Caco-2 (cell line): ENCODE results near the gene CLIC4. TPM values are rescaled to one million over a fixed set of nuclear protein-coding genes. Genes with fewer than 3 reads are reported as not detected.

Experiments used
- BruUV-seq: library from RNA; stranded (reverse); fragments of 400-500 nt; replicated peaks from 2 replicates; lab custom pipeline; 2021; lab: Mats Ljungman, UMichigan
- CTCF ChIA-PET: fragments of 300-600 bp; sonication (Branson Sonifier 250); formaldehyde crosslinking; loops from one replicate; lab custom pipeline; 2022; ENCODE audit warnings: antibody characterized with exemption; lab: Charles Lee
- POLR2A ChIA-PET: fragments of 300-600 bp; sonication (Branson Sonifier 250); formaldehyde crosslinking; loops from one replicate; lab custom pipeline; 2022; ENCODE audit warnings: antibody characterized with exemption; lab: Charles Lee
- DNase-seq, 2 experiments: peaks; one replicate each; pipeline versions ENCODE4 v3.0.0 to v3.0.0-alpha.2; 2020 to 2022
- H3K27me3 ChIP-seq: replicated peaks from 2 replicates; pipeline ENCODE4 v1.6.0; 2011; ENCODE audit warnings: low read length; ENCODE audit not compliant: control insufficient read depth, insufficient read depth
- H3K36me3 ChIP-seq: 2 replicates; pipeline ENCODE4 v1.5.1; 2011; ENCODE audit warnings: low read length; ENCODE audit not compliant: control insufficient read depth, insufficient read depth
- H3K4me1 ChIP-seq: fragments of 250-450 bp; sonication (Bioruptor Pico); 2 replicates; pipeline ENCODE4 v1.5.1; 2020; ENCODE audit warnings: mild to moderate bottlenecking
- H3K4me3 ChIP-seq: 2 replicates; pipeline ENCODE4 v1.5.1; 2011; ENCODE audit warnings: low read depth, mild to moderate bottlenecking, control low read depth, low read length
- H3K9me3 ChIP-seq: fragments of 250-450 bp; sonication (Bioruptor Pico); 2 replicates; pipeline ENCODE4 v1.5.1; 2020; ENCODE audit warnings: mild to moderate bottlenecking, moderate library complexity
- H3K27ac Mint-ChIP-seq: one replicate; pipeline ENCODE4 v1.8.0; 2022; ENCODE audit warnings: mixed read lengths; ENCODE audit not compliant: unreplicated experiment
- H3K27me3 Mint-ChIP-seq: one replicate; pipeline ENCODE4 v1.8.0; 2022; ENCODE audit warnings: mixed read lengths; ENCODE audit not compliant: insufficient read depth, unreplicated experiment
- H3K36me3 Mint-ChIP-seq: one replicate; pipeline ENCODE4 v1.8.0; 2022; ENCODE audit warnings: mild to moderate bottlenecking, mixed read lengths; ENCODE audit not compliant: insufficient read depth, unreplicated experiment
- H3K4me1 Mint-ChIP-seq: one replicate; pipeline ENCODE4 v1.8.0; 2022; ENCODE audit warnings: low read depth, mixed read lengths; ENCODE audit not compliant: unreplicated experiment
- H3K4me3 Mint-ChIP-seq: one replicate; pipeline ENCODE4 v1.8.0; 2022; ENCODE audit warnings: mild to moderate bottlenecking, moderate library complexity, mixed read lengths; ENCODE audit not compliant: unreplicated experiment
- H3K9me3 Mint-ChIP-seq: one replicate; pipeline ENCODE4 v1.8.0; 2022; ENCODE audit warnings: mixed read lengths; ENCODE audit not compliant: unreplicated experiment
- intact Hi-C: fragments of 100-400 bp; cut with micrococcal nuclease; formaldehyde crosslinking; loops from one replicate; pipeline ENCODE4 v1.10.0; 2022; ENCODE audit not compliant: unreplicated experiment
- total RNA-seq: library from RNA; stranded (reverse); gene quantifications from 2 replicates; pipeline ENCODE4 v1.2.3, GENCODE V29; 2022
- TF ChIP-seq, protein P1 (sequence below), 2 experiments: fragments of 200-600 bp in 1 of 2; IDR thresholded peaks; 1 replicate in 1 of 2; 2 replicates in 1 of 2; pipeline versions ENCODE4 v1.5.1 to v1.8.0; 2011 to 2022; ENCODE audit warnings: antibody characterized with exemption in 1 of 2, control low read depth in 1 of 2, inconsistent platforms in 1 of 2, low read depth in 1 of 2, low read length in 1 of 2, mild to moderate bottlenecking in 1 of 2, moderate library complexity in 1 of 2; ENCODE audit not compliant: insufficient read depth in 1 of 2, severe bottlenecking in 1 of 2, unreplicated experiment in 1 of 2

The CLIC4 gene
- total RNA-seq, 1 experiment from 2014 or later = 140 TPM

DNA sequence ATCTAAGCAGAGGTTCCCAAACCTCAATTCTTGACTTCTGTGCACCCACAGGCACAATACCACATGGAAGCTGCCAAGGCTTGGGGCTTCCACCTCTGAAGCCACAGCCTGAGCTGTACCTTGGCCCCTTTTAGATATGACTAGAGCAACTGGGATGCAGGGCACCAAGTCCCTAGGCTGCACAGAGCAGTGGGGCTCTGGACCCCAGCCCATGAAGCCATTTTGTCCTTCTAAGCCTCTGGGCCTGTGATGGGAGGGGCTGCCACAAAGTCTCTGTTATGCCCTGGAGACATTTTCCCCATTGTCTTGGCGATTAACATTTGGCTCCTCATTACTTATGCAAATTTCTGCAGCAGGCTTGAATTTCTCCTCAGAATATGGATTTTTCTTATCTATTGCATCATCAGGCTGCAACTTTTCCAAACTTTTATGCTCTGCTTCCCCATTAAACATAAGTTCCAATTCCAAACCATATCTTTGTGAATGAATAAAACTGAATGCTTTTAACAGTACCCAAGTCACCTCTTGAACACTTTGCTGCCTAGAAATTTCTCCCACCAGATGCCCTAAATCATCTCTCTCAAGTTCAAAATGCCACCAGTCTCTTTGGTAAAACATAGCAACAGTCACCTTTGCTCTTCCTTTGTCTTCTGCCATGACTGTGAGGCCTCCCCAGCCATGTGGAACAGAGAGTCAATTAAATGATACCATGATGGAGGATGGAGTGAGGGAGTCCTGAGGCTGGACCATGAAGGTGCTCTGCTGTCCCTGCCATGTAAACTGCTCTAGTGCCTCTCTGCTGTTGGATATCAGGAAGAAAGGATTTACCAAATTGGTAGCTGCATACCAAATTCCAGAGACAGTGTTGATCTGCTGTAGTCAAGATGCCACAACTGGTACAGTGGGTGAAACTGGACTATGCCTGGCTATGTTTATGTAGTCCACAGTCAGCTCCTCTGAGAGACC, 147.2 kb downstream of the CLIC4 start:
- Mint-ChIP-seq H3K9me3 (peaks cover 9% of the 10 kb centered on the region), H3K4me3 (no peak overlapping the region), H3K27ac (no peak overlapping the region), H3K27me3 (no peaks in the 10 kb centered on the region), H3K36me3 (no peaks in the 10 kb centered on the region), H3K4me1 (no peaks in the 10 kb centered on the region)
- POLR2A ChIA-PET = no interaction called here
- intact Hi-C loops = no loop called here
- no peaks in the 10 kb centered on the region for H3K27me3 ChIP-seq
- no TSS peak for BruUV-seq
- H3K9me3 ChIP-seq = no peaks in the 10 kb centered on the region
- H3K4me3 ChIP-seq = no peak overlapping the region
- DNase-seq = no peak
- CTCF ChIA-PET = no interaction called here
- H3K4me1 ChIP-seq = no peaks in the 10 kb centered on the region
- TF ChIP-seq, protein P1, sequence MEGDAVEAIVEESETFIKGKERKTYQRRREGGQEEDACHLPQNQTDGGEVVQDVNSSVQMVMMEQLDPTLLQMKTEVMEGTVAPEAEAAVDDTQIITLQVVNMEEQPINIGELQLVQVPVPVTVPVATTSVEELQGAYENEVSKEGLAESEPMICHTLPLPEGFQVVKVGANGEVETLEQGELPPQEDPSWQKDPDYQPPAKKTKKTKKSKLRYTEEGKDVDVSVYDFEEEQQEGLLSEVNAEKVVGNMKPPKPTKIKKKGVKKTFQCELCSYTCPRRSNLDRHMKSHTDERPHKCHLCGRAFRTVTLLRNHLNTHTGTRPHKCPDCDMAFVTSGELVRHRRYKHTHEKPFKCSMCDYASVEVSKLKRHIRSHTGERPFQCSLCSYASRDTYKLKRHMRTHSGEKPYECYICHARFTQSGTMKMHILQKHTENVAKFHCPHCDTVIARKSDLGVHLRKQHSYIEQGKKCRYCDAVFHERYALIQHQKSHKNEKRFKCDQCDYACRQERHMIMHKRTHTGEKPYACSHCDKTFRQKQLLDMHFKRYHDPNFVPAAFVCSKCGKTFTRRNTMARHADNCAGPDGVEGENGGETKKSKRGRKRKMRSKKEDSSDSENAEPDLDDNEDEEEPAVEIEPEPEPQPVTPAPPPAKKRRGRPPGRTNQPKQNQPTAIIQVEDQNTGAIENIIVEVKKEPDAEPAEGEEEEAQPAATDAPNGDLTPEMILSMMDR (IDR thresholded peaks at IDR 0.05; ENCODE audit: insufficient read depth in 1 of 2, low read depth in 1 of 2, low read length in 1 of 2, severe bottlenecking in 1 of 2, unreplicated experiment in 1 of 2) = no peak
- no peaks in the 10 kb centered on the region for H3K36me3 ChIP-seq

DNA sequence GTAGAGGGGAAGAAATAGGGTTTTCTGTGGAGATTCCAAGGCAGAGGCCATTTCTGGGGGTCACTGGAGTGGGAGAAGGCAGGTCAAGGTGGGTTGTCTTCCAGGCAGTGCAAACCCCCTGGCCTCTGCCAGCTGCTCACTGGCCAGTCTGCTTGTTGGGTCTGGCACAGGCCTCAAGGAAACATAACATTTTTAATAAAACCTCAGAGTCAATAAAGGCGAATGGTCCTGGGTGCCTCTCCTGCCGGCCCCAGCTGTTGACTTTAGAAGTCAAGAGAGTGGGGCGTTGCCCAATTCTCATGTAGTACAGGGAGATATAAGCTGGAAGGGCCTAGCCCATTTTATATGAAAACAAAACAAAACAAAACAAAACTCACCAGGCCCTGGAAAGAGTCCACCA, 148.2 kb downstream of the CLIC4 start:
- H3K36me3 ChIP-seq = no peaks in the 10 kb centered on the region
- H3K4me3 Mint-ChIP-seq = no peak overlapping the region
- H3K4me1 Mint-ChIP-seq = no peaks in the 10 kb centered on the region
- TF ChIP-seq, protein P1 (IDR thresholded peaks at IDR 0.05; ENCODE audit: insufficient read depth in 1 of 2, low read depth in 1 of 2, low read length in 1 of 2, severe bottlenecking in 1 of 2, unreplicated experiment in 1 of 2) = no peak
- H3K4me3 ChIP-seq = no peak overlapping the region
- H3K36me3 Mint-ChIP-seq = no peaks in the 10 kb centered on the region
- no TSS peak for BruUV-seq
- no peaks in the 10 kb centered on the region for H3K27me3 ChIP-seq
- no peaks in the 10 kb centered on the region for H3K27me3 Mint-ChIP-seq
- intact Hi-C loops = no loop called here
- peaks cover 9% of the 10 kb centered on the region for H3K9me3 Mint-ChIP-seq
- no peak for DNase-seq
- H3K27ac Mint-ChIP-seq = no peak overlapping the region
- H3K4me1 ChIP-seq = no peaks in the 10 kb centered on the region
- H3K9me3 ChIP-seq = no peaks in the 10 kb centered on the region
- POLR2A ChIA-PET = no interaction called here
- CTCF ChIA-PET = no interaction called here

Other genes with a start within 250 kb of the CLIC4 start
- gene RCAN3, start 242.6 kb upstream of the CLIC4 start, total RNA-seq = 9.9 and 10.2 TPM in 2 replicates
- gene NCMAP, start 189.4 kb upstream of the CLIC4 start, total RNA-seq = 0.35 and 0.43 TPM in 2 replicates
- gene SRRM1, start 102.1 kb upstream of the CLIC4 start, total RNA-seq = 126 and 128 TPM in 2 replicates
- gene RUNX3, start 184.8 kb downstream of the CLIC4 start, total RNA-seq = 1.1 and 1.6 TPM in 2 replicates